CD4-positive, alpha-beta T cell (primary cell): ENCODE data around the gene SMIM41. TPM values are rescaled to one million over a fixed set of nuclear protein-coding genes. Genes with fewer than 3 reads are reported as not detected.

Source experiments
- ATAC-seq: fragments of 200-7000 bp; cut with Tn5 transposase; one replicate; pipeline ENCODE4 v1.10.0; 2022; ENCODE audit warnings: mild to moderate bottlenecking; ENCODE audit not compliant: poor library complexity
- CTCF ChIA-PET: fragments of 350-600 bp; sonication (Branson Sonifier 250); formaldehyde crosslinking; loops from one replicate; lab custom pipeline; 2021; ENCODE audit warnings: antibody characterized with exemption, inconsistent platforms; lab: Charles Lee
- POLR2A ChIA-PET: fragments of 350-600 bp; sonication (Branson Sonifier 250); formaldehyde crosslinking; loops from one replicate; lab custom pipeline; 2021; ENCODE audit warnings: antibody characterized with exemption, inconsistent platforms; lab: Charles Lee
- DNase-seq, 14 experiments: peaks; one replicate each; pipeline ENCODE4 v3.0.0-alpha.2; 2013 to 2020; ENCODE audit warnings: mixed read lengths in 2 of 14
- H3K27ac ChIP-seq, 2 donors: one replicate each; pipeline versions ENCODE4 v1.5.1 to v1.7.0; 2013; ENCODE audit warnings: low read length in 2 of 2, low read depth in 1 of 2, mild to moderate bottlenecking in 1 of 2
- H3K27me3 ChIP-seq, 2 experiments: 1 replicate in 1 of 2; 2 replicates in 1 of 2; pipeline versions ENCODE4 v1.6.1 to v1.7.0; 2013; ENCODE audit warnings: low read length in 2 of 2, control low read depth in 1 of 2, mild to moderate bottlenecking in 1 of 2, moderate library complexity in 1 of 2; ENCODE audit not compliant: insufficient read depth in 2 of 2, control insufficient read depth in 1 of 2
- H3K36me3 ChIP-seq: one replicate; pipeline ENCODE4 v1.6.1; 2013; ENCODE audit warnings: low read length, control low read depth; ENCODE audit not compliant: insufficient read depth
- H3K4me1 ChIP-seq: one replicate; pipeline ENCODE4 v1.6.1; 2013; ENCODE audit warnings: low read length, control low read depth; ENCODE audit not compliant: insufficient read depth
- H3K4me3 ChIP-seq: one replicate; pipeline ENCODE4 v1.5.1; 2013; ENCODE audit warnings: mild to moderate bottlenecking, low read length, moderate library complexity
- H3K9me3 ChIP-seq, 2 experiments: 1 replicate in 1 of 2; 2 replicates in 1 of 2; pipeline versions ENCODE4 v1.6.1 to v1.7.0; 2013; ENCODE audit warnings: low read length in 2 of 2, mild to moderate bottlenecking in 2 of 2, control low read depth in 1 of 2, moderate library complexity in 1 of 2; ENCODE audit not compliant: control insufficient read depth in 1 of 2, insufficient read depth in 1 of 2
- H3K27ac Mint-ChIP-seq: one replicate; pipeline ENCODE4 v1.8.0; 2020; ENCODE audit warnings: mixed read lengths
- H3K27me3 Mint-ChIP-seq: one replicate; pipeline ENCODE4 v1.8.0; 2021; ENCODE audit warnings: mixed read lengths
- H3K36me3 Mint-ChIP-seq: one replicate; pipeline ENCODE4 v1.8.0; 2021; ENCODE audit warnings: low read depth, mixed read lengths
- H3K4me1 Mint-ChIP-seq: one replicate; pipeline ENCODE4 v1.8.0; 2021; ENCODE audit warnings: low read depth, mixed read lengths
- H3K4me3 Mint-ChIP-seq: one replicate; pipeline ENCODE4 v1.8.0; 2020; ENCODE audit warnings: mild to moderate bottlenecking, mixed read lengths
- H3K9me3 Mint-ChIP-seq: one replicate; pipeline ENCODE4 v1.8.0; 2020; ENCODE audit warnings: mixed read lengths
- intact Hi-C, 2 experiments: fragments of 100-400 bp; cut with DNase I in 1 of 2; cut with micrococcal nuclease in 1 of 2; formaldehyde crosslinking; loops; one replicate each; pipeline versions ENCODE4 v1.15.1 to v1.9.0; 2023 to 2025; cut with DNase I, micrococcal nuclease
- total RNA-seq, 174 experiments: library from RNA in 2 of 174; stranded (reverse) in 2 of 174; gene quantifications; one replicate each; pipeline ENCODE4 v1.2.3 and lab custom pipeline; 2021 to 2026
- TF ChIP-seq, protein P1 (sequence below): fragments of 200-600 bp; IDR thresholded peaks from one replicate; pipeline ENCODE4 v1.8.0; 2022; ENCODE audit warnings: antibody characterized with exemption, mild to moderate bottlenecking

Gene SMIM41
- total RNA-seq, 2 experiments from 2014 or later, result not detected

DNA sequence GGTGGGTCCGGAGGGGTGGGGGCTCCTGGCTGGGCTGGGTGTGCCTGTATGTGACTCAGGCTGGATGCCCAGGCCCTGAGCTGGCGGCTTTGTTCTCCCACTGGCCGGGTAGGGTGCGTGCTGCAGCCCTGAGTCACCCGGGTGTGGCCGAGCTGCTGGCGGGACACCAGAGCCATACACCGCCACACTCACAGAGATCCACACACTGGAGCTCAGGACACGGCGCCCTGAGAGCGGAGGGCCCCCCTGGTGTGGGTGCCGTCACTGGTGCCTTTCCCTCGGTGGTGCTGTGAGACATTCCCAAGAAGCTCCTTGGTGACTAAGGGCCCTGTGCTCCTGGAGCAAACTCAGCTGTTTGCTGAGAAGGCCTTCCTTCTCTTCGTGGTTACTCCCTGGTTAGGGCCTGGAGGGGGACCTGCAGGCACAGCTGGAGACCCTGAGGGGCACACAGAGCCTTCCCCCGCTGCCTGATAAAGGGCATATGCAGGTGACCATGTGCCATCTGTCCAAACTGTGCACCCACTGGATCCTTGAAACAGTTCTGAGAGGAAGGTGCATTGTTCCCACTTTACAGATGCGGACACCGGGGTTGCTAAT is 68.0 kb downstream of the SMIM41 start:
- intact Hi-C loops, result no loop called here
- H3K4me1 ChIP-seq, result peaks cover 10% of the 10 kb centered on the region
- TF ChIP-seq, protein P1, sequence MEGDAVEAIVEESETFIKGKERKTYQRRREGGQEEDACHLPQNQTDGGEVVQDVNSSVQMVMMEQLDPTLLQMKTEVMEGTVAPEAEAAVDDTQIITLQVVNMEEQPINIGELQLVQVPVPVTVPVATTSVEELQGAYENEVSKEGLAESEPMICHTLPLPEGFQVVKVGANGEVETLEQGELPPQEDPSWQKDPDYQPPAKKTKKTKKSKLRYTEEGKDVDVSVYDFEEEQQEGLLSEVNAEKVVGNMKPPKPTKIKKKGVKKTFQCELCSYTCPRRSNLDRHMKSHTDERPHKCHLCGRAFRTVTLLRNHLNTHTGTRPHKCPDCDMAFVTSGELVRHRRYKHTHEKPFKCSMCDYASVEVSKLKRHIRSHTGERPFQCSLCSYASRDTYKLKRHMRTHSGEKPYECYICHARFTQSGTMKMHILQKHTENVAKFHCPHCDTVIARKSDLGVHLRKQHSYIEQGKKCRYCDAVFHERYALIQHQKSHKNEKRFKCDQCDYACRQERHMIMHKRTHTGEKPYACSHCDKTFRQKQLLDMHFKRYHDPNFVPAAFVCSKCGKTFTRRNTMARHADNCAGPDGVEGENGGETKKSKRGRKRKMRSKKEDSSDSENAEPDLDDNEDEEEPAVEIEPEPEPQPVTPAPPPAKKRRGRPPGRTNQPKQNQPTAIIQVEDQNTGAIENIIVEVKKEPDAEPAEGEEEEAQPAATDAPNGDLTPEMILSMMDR, result no peak
- Mint-ChIP-seq H3K27me3 (peaks cover 6% of the 10 kb centered on the region), H3K4me1 (peaks cover 6% of the 10 kb centered on the region), H3K27ac (no peak overlapping the region), H3K36me3 (no peaks in the 10 kb centered on the region), H3K4me3 (no peak overlapping the region), H3K9me3 (no peaks in the 10 kb centered on the region)
- no peak overlapping the region for H3K27ac ChIP-seq
- no peak overlapping the region for H3K4me3 ChIP-seq
- no peaks in the 10 kb centered on the region for H3K9me3 ChIP-seq
- H3K27me3 ChIP-seq, result no peaks in the 10 kb centered on the region
- CTCF ChIA-PET, result no interaction called here
- ATAC-seq (no peak), DNase-seq (peak in 2 of 14 experiments; percentile 51 to 73)
- POLR2A ChIA-PET, result no interaction called here
- H3K36me3 ChIP-seq, result no peaks in the 10 kb centered on the region

DNA sequence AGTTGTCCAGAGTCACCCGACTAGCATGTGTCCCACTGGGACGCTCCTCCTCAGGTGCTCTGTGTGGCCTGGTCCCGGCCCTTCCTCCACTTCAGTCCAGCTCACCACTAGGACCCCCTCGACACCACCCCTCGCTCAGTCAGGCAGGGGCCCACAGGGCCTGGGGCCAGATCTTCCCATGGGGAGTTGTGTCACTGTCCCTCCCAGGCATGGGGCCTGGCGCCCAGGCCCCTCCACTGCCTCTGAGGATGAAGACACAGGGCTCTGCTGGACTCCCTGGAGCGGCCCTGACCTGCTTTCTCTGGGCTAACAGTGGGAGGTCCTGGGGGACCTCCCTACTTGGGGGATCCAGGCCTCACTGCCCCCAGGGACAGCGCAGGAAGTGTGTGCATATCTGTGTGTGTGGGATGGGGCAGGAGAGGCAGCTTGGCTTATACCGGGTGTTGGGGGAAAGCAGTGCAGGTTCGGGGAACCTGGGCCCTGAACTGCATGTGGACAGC is 68.5 kb downstream of the SMIM41 start:
- Mint-ChIP-seq H3K27ac (no peak overlapping the region), H3K4me1 (peaks cover 7% of the 10 kb centered on the region), H3K36me3 (no peaks in the 10 kb centered on the region), H3K4me3 (no peak overlapping the region), H3K9me3 (no peaks in the 10 kb centered on the region), H3K27me3 (peaks cover 6% of the 10 kb centered on the region)
- ChIA-PET POLR2A (no interaction called here), CTCF (interaction anchor here (1.4 kb wide), 1 partner anchor 180 kb away, joined by 3 read pairs; no protein-coding TSS in a partner anchor)
- no peak overlapping the region for H3K27ac ChIP-seq
- peaks cover 16% of the 10 kb centered on the region for H3K4me1 ChIP-seq
- ATAC-seq (no peak), DNase-seq (no peak)
- H3K27me3 ChIP-seq, result no peaks in the 10 kb centered on the region
- no peaks in the 10 kb centered on the region for H3K36me3 ChIP-seq
- H3K9me3 ChIP-seq, result no peaks in the 10 kb centered on the region
- no peak overlapping the region for H3K4me3 ChIP-seq
- intact Hi-C loops, result no loop called here
- TF ChIP-seq, protein P1, result no peak

DNA sequence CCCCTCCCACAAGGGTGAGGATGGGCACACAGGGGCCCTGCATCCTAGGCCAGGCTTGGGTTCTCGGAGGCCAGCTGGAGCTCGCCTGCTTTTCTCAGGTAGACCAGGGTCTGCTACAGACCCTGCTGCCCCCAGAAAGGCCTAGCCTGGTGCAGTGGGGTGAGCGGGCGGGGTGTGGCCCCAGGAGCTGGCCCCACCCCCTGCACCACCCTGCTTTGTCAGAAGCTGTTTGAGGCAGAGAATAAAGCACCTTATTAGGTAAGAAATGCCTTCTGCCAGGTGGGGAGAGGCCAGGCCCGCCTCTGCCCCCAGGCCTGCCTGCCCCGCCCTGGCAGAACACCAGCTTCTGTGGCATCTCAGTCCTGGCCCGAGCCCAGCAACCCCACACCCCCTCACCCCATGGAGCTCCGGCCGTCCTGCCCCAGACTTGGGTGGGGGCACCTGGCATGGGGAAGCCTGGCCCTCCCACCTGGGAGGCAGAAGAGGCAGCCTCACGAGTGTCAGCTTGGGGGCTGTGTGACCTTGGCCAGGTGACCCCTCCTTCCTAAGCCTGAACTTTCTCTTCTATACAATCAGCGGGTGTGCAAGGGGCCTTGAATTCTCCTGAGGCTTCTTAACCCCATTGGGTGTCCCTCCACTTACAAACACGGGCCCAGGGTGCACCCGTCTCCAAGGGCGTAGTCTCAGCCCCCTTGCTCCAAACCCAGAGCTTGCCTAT is 69.1 kb downstream of the SMIM41 start:
- Histone ChIP-seq H3K27me3 (no peaks in the 10 kb centered on the region), H3K27ac (no peak overlapping the region), H3K9me3 (no peaks in the 10 kb centered on the region), H3K4me3 (no peak overlapping the region), H3K4me1 (peaks cover 22% of the 10 kb centered on the region), H3K36me3 (no peaks in the 10 kb centered on the region)
- Mint-ChIP-seq H3K27ac (no peak overlapping the region), H3K27me3 (peaks cover 6% of the 10 kb centered on the region), H3K4me1 (peaks cover 10% of the 10 kb centered on the region), H3K9me3 (no peaks in the 10 kb centered on the region), H3K36me3 (no peaks in the 10 kb centered on the region), H3K4me3 (no peak overlapping the region)
- intact Hi-C loops, result no loop called here
- TF ChIP-seq, protein P1, result no peak
- CTCF ChIA-PET, result interaction anchor here (1.4 kb wide), 1 partner anchor 179 kb away, joined by 3 read pairs; no protein-coding TSS in a partner anchor
- ATAC-seq, result no peak
- DNase-seq, result no peak
- POLR2A ChIA-PET, result no interaction called here
